GM12875 (cell line): ENCODE data around the gene MAP1B.

Source experiments
- H3K4me3 ChIP-seq: one replicate; pipeline ENCODE4 v1.5.1; 2011; ENCODE audit warnings: low read depth, low read length, control low read depth
- CTCF ChIP-seq: IDR thresholded peaks from 2 replicates; pipeline ENCODE4 v1.5.1; 2011; ENCODE audit warnings: low read depth, mild to moderate bottlenecking, control low read depth, inconsistent platforms, low read length, moderate library complexity, borderline replicate concordance; ENCODE audit not compliant: insufficient read depth

The MAP1B gene

GRCh38 chr5:72110394-72111013, 3.2 kb downstream of the MAP1B start:
- no peak for TF ChIP-seq CTCF
- no peak overlapping the region for H3K4me3 ChIP-seq

GRCh38 chr5:72112389-72112788, 5.1 kb downstream of the MAP1B start:
- H3K4me3 ChIP-seq: no peak overlapping the region
- TF ChIP-seq CTCF: no peak

GRCh38 chr5:72114629-72115028, 7.4 kb downstream of the MAP1B start:
- no peak for TF ChIP-seq CTCF
- no peak overlapping the region for H3K4me3 ChIP-seq

GRCh38 chr5:72115296-72115695, 8.0 kb downstream of the MAP1B start:
- TF ChIP-seq CTCF: no peak

GRCh38 chr5:72117307-72117706, 10.0 kb downstream of the MAP1B start:
- TF ChIP-seq CTCF: no peak
- H3K4me3 ChIP-seq: no peak overlapping the region

More at GRCh38 chr5:72115296-72115695, 8.0 kb downstream of the MAP1B start:
- H3K4me3 ChIP-seq: no peak overlapping the region

GRCh38 chr5:72121052-72121779, 13.9 kb downstream of the MAP1B start:
- H3K4me3 ChIP-seq: no peak overlapping the region
- TF ChIP-seq CTCF: no peak
